GM19099 (cell line): Measurements from ENCODE around the gene PROC.

Experiments
- POLR2A ChIP-seq: IDR thresholded peaks from 3 replicates; pipeline ENCODE4 v1.6.1; 2011; ENCODE audit warnings: low read depth; ENCODE audit not compliant: insufficient read length; ENCODE audit errors: extremely low read depth

PROC gene

DNA sequence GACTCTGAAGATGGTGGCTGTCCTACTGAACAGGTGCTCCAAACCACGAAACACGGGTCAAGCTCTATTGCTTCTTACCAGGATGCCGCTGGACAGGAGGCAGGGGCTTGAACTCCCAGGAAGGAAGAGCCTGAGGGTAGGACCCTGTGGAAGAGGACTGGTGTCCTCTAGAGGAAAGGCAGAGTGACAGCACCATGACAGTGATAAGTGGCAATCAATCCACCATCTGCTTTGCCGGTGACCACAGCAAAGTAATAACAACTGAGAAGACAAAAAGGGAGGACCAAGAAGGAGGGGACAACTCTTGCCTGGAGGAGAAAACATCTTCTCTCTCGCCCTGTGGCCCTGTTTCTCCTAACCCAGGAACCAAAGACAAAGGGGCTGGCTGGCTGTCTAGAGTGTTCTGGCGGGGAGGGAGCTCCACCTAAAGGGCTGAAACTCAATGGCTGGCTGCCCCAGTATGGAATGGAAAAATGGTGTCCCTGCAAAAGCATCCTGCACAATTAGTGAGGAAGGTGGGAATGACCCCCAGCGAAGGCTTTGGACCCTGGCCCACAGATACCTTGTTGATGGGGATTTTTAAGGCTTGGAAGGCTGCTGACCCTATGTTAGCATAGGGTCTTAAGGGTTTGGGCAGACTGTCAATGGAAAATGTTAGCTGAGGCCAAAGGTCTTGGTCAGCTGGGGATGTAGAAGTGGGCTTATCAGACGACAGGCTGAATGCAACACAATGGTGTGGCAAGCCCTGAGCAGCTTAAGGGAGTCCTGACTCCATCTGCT is 35.4 kb downstream of the PROC start:
- TF ChIP-seq POLR2A: no peak

DNA sequence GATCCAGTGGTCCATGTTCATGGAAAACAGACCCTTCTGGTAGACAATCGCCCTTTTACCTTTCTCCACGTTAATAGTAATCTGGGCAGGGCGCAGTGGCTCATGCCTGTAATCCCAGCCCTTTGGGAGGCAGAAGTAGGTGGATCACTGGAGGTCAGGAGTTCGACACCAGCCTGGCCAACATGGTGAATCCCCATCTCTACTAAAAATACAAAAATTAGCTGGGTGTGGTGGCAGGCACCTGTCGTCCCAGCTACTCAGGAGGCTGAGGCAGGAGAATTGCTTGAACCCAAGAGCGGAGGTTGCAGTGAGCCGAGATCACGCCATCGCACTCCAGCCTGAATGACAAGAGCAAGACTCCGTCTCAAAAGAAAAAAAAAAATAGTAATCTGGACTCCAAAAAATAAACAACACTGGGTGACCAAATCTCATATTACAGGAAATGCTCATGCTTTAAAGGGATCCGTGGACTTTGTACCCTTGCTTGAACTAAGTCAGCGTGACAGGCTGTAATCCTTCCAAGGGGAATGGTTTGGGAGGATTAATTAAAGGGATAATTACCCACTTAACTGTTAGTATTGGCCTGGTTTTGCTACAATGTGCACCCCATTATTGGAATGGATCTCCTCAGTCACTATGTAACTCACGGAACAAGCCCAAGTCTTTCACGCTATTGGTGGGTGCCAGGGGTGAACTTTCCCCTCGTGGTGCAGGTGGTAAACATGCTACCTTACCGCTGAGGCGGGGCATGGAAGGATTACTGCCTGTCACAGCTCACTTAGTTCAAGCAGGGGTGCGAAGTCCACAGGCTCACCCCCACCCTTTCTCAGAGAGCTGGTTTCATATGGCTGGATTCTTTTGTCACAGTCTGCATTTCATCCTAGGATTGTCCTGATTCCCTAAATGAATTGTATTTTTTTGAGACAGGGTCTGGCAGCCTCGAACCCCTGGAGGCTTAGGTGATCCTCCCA is 36.7 kb downstream of the PROC start:
- no peak for TF ChIP-seq POLR2A

DNA sequence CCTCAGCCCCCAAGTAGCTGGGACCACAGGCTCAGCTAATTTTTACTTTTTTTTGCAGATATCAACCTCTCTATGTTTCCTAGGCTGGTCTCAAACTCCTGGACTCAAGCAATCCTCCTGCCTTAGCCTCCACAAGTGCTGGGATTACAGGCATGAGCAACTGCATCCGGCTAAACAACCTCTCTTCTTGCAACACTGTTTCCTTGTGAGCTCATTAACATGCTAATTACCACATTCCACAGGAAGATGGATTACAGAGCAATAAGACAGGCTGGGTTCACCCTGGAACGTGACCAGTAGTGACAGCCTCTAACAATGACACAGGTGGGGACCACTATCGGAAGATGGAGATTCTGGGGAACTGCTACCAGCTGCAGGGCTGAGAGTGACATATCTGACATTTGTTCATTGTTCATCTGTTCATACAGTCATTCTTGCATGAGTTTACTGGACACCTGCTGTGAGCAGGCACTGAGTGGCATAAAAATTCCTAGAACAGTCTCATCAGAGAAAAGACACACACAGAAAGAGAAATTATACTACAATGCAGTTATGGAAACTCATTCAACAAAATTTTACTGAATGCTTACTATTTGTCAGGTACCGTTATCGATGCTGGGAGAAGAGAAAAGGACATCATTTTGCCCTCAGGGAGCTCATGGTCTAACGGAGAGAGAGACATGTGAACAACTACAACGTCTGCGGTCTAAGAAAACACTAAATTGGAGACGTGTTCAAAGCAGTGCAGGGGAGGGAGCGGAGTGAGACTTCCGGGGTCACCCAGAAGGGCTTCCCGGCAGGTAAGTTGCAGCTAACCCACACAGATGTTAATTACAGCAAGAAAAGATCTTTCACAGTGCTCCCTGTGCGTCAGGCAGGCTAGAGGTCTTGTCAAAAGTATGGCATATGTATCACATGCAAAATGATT is 37.6 kb downstream of the PROC start:
- no peak for TF ChIP-seq POLR2A

DNA sequence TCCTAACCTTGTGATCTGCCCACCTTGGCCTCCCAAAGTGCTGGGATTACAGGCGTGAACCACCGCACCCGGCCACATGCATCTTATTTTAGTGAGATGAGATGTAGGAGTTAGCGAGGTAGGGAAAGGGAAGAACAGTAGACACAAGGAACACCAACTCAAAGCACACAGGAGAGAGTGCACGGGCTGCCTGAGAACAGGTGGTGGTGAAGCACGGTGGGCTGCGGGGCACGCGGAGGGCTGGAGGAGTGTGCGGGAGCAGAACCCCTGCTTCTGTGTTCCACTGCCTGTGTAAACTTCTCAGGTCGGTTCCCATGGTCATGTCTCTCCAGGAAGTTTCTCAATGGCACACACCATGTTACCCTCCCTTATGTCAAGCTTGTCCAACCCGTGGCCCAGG is 38.7 kb downstream of the PROC start:
- TF ChIP-seq POLR2A: no peak

DNA sequence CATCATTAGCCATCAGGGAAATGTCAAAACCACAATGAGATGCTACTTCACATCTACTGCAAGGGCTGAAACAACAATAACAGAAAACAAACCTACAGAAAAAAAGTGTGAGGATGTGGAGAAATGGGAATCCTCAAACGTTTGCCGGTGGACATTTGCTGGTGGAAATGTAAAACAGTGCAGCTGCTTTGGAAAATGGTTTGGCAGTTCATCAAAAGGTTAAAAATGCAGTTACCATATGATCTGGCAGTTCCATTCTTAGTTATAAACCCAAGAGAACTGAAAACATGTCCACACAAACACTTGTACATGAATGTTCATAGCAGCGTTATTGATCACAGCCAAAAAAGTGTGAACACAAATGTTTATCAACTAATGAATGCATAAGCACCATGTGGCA is 44.2 kb downstream of the PROC start:
- no peak for TF ChIP-seq POLR2A

DNA sequence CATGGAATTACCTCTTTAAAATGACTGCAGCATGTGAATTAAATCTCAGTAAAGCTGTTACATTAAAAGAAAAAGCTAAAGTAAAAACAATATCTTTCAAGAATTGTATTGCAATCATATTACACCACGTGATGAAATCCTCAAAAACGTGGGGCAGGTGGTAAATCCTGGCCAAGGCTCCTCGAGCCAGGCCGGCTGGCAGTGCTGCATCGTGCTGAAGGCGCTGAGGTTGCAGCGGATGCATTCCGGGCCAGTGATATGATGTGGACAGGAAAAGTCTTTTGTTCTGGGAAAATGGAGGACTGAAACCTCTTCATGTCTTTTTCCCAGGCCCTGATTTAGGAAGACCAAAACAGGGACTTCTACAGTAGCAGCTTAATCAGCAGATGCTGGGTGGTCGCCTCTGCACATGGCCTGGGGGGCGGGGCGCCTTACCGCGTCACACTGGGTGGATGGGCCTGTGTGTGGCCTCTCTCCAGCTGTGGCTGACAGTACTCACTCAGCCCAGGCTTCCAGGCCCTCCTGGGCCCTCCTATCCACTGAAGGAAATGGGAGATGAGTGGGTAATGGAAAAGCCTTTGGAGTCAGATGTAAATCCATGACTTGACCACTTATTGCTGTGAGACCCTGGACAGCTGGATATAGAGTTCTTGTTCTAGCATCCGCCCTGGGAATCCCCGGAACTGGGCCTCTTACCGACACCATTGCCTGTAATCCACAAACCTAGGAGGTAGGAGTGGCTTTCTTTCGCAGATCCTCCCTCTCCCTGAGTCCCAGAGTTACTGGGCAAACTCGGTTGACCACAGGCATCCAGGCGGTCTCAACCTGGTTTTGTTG is 45.1 kb downstream of the PROC start:
- TF ChIP-seq POLR2A: no peak

DNA sequence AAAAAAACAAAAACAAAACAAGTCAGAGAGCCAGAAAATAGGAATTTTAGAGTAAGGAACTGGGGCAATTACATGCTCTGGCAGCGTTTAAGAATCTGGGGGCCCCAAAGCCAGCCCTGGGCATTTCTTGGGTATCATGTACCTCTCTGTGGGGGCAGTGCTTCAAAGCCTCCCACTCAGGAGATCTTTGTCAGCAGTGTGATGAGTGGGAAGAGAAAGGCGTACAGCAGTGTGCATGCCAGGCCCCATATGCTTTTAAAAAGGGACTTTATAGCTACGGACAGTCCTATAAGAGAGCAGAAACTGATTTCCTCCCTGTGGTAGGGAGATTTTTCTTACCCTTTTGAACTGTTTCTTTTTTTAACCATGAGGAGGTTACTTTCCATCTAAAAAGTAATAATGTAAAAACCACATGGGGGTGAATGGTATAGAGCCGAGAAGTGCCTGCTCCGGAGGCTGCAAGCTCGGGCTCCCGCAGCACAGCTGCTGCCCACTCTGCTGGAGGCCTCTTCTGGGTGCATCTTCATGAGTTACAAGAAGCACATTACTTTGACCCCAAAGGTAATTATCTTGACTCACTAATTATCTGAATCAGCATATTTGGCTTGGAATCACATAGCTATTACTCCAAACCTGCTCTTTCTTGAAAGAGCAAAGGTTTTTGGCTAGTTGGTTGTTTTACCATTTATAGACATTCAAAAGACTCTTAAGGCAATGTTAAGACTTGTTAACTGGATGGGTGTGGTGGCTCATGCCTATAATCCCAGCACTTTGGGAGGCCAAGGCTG is 46.4 kb downstream of the PROC start:
- TF ChIP-seq POLR2A: no peak

DNA sequence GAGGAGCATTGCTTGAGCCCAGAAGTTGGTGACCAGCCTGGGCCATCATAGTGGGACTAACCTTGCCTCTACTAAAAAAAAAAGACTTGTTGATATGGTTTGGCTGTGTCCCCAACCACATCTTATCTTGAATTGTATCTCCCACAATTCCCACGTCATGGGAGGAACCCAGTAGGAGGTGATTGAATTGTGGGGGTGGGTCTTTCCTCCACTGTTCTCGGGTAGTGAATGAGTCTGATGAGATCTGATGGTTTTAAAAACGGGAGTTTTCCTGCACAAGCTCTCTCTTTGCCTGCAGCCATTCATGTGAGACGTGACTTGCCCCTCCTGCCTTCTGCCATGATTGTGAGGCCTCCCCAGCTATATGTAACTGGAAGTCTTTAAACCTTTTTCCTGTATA is 47.0 kb downstream of the PROC start:
- TF ChIP-seq POLR2A: no peak

DNA sequence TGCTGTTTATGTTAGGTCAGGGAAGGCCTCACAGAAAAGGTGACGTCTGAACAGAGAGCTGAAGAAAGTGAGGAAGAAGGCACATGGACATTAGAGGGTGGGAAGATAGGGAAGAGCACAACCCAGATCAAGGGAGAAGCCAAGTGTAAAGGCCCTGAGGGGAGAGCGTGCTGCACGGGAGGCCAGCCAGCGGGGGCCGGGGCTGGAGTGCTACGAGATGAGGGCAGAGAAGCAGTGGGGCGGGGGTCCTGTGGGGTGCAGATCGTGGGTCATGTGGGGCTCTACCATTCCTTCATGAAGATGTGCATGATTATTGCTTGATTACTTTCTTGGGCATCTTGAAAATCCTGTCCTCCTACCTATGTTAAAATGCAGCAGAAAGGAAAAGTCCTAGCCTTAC is 50.8 kb downstream of the PROC start:
- no peak for TF ChIP-seq POLR2A

DNA sequence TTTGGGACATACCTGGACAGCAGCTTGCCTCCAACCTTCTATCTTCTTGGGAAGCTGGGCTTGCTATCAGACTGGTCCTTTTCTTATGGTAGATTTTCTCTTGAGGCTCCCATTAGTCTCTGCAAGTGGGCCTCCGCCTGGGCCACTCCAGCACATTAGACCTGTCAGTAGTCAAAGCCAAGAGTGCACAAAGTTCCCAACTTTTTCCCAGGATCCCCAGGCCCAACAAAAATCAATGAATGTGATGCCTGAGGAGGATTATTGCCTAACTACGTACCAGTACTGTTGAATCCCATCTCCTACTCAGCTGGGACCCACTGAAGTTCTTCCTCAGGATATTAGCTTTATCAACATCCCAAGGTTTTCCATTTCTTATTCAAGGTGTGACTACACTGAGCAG is 51.7 kb downstream of the PROC start:
- TF ChIP-seq POLR2A: no peak

DNA sequence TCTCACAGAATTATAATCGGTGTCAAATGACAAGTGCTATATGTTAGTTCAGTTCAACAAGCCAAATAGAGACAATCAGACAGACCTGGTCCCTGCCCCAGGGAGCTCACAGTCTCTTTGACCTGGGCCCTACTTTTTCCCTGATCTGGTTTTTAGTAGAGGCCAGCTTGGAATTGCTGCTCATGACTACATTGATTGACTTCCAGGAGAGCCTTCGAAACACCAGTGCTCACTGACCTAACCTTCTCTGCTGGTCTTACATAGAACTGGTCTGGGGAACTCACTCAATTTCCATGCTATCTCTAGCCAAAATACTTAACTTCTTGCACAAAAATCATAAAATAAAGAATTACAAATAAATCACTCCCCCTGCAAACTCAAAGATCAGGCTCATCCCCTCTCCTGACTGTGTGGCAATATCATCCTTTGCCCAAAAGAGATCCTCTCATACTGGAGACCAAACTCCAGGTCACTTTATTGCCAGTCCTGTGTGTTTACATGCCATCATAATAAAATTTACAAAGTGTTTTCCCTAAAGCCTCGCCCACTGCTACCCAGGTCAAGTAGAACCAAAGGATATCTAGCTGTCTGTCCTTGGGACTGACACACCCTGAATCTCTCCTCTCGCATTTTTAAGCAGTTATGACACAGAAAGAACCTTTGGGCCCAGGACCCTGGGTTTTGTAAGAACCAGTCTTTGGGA is 53.2 kb downstream of the PROC start:
- TF ChIP-seq POLR2A: no peak

DNA sequence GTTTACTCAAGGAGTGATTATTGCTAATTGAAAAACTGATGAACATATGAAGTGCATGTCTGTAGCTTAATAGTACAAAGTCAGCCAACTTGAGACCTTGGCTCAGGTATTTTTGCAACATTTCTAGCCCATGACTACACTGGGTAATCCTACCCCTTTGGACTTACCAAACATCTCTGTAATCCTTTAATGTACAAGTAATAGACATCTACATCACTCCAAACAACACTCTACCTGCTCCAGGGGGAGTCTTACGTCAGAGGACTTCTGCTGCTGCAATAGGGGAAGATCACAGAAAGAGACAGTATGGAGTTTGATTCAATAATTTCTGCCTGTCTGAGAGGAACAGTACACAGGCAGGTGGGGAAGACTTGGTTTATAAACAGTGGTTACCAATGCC is 54.0 kb downstream of the PROC start:
- TF ChIP-seq POLR2A: no peak

DNA sequence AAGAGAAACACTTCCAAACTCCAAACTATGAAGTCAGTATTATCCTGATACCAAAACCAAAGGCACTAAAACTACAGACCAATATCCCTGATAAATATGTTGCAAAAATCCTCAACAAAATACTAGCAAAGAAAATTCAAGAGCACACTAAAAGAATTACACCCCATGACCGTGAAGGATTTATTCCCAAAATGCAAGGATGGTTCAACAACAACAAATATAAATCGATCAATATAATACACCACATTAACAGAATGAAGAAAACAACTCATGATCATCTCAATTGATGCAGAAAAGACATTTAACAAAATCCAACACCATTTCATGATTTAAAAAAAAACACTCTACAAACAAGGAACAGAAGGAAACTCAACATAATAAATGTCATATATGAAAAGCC is 57.6 kb downstream of the PROC start:
- TF ChIP-seq POLR2A: no peak
